Left lobe of liver (tissue), 2 donors: ENCODE measurements around the gene CCDC197. TPM values are rescaled to one million over a fixed set of nuclear protein-coding genes. Genes with fewer than 3 reads are reported as not detected.
A peak's percentile ranks its signal among the peaks of the same experiment; 100 is the strongest.

Source experiments
- ATAC-seq: fragments of 200-7000 bp; cut with Tn5 transposase; one replicate; pipeline ENCODE4 v1.9.1; 2020; ENCODE audit warnings: mild to moderate bottlenecking, moderate library complexity
- DNase-seq: peaks from one replicate; pipeline ENCODE4 v3.0.0-alpha.2; 2020; ENCODE audit warnings: low spot score
- total RNA-seq: library from RNA; stranded (reverse); gene quantifications from one replicate; pipeline ENCODE4 v1.2.1, GENCODE V29; 2021
- donor health status: DM: no; HTN: no; CAD: no; lungs with moderate emphysema.
- donor health status: DM: no; HTN: yes; CAD: no.

The CCDC197 gene
- total RNA-seq, 1 donor from 2014 or later, result not detected

DNA sequence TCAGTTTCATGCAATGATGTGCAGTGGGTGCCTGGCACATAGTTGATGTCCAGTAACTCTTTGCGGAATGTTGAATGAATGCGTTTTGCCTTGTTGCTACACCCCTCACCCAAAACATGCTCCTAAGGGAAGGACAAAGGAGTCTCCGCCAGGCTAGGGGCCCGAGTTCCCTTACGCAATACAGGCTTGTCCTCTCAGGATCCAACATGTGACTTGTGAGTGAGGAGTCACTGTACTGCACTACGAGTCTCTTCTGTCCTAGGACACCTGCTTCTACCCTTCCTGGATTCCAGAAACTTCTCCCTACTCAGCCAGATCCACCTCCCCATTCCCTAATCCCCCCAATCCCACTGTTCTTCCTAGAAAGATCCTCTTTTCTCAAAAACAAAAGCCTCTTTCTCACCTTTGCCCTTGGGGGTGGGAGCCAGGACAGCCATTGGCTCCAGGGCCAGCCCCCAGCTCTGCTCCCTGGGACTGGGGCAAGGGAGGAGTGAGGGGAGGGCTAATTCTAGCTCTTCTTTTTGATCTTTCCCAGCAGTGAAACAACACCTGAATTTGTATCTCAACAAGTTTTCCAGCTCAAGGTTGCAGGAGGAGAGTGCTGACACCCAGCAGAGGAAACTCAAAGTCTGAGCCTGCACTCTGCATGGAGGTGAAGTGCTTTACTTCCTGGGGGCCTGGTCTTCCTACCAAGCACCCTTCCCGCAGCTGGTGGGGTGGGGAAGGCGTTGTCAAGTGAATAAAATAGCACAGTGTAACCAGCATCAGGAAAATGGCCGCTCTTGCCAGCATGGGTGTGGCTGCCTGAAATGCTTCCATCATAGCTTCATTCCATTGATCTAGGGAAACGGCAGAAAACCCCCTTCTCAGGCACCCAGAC, 25.7 kb downstream of the CCDC197 start:
- DNase-seq, result no peak
- no peak for ATAC-seq

DNA sequence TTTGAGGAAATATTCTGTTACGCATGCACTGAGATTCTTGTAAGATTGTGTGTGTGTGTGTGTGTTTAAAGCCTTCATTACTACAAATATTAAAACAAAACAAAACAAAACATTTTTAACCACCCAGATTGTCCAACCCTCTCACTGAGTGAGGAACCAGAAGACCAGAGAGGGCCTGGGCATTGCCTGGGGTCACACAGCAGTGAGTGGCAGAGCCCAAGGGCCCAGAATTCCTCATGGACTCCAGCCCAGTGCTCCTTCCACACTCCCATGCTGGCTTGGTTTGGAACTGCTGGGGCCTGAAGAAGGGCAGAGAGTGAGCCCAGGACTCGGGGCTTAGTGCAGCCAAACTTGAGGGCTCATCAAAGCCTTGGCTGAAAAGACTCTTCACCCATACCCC, 27.4 kb downstream of the CCDC197 start:
- no peak for ATAC-seq
- DNase-seq, result no peak

DNA sequence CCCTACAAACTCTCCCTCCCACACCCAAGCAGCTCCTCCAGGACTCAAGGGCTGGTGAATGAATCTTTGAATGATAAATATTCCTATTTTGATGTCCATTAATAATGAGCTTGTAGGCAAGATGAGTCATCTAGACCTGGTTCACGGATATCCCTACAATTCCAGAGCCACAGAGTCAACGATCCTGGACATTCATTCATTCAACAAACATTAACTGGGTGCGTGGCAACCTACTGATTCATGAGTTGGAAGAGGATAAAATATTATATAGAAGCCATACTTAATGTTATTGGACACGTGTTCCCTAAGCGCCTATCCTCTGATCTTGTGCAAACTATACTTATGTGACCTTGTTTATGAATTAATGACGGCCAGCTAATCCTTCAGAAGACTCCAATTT, 28.6 kb downstream of the CCDC197 start:
- ATAC-seq, result no peak

GRCh38 chr14:94026173-94026888, 29.2 kb downstream of the CCDC197 start, which contains the start of gene OTUB2:
TSS of gene OTUB2 (plus strand) at chr14:94026340. CDS start at chr14:94026538, 198 bp downstream.
- peak; percentile 99 for DNase-seq

More for the DNA sequence above, 28.6 kb downstream of the CCDC197 start:
- DNase-seq, result no peak

GRCh38 chr14:94026889-94027469, 29.9 kb downstream of the CCDC197 start:
- ATAC-seq, result no peak
- no peak for DNase-seq

More at GRCh38 chr14:94026173-94026888, 29.2 kb downstream of the CCDC197 start, which contains the start of gene OTUB2:
- ATAC-seq, result peak; percentile 97

- peak; percentile 72 for DNase-seq
Measured at GRCh38 chr14:94027566-94028449, 30.7 kb downstream of the CCDC197 start.

GRCh38 chr14:94028450-94028826, 31.3 kb downstream of the CCDC197 start:
- no peak for ATAC-seq
- no peak for DNase-seq

More at GRCh38 chr14:94027566-94028449, 30.7 kb downstream of the CCDC197 start:
- ATAC-seq, result peak; percentile 67

DNA sequence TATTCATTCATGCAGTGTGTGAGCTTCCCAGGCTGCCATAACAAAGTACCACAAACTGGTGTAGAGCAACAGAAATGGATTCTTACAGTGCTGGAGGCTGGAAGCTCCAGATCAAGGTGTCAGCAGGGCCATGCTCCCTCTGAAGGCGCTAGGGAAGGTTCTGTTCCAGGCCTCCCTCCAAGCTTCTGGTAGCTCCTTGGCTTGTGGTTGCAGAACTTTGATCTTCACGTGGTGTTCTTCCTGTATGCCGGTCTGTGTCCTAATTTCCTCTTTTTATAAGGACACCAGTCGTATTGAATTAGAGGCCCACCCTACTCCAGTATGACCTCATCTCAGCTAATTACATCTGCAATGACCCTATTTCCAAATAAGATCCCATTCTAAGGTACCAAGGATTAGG, 32.2 kb downstream of the CCDC197 start:
- no peak for ATAC-seq
- no peak for DNase-seq

- DNase-seq (no peak), ATAC-seq (no peak)
Measured at GRCh38 chr14:94029671-94030203, 32.6 kb downstream of the CCDC197 start.

GRCh38 chr14:94030571-94030970, 33.5 kb downstream of the CCDC197 start:
- ATAC-seq (no peak), DNase-seq (no peak)

DNA sequence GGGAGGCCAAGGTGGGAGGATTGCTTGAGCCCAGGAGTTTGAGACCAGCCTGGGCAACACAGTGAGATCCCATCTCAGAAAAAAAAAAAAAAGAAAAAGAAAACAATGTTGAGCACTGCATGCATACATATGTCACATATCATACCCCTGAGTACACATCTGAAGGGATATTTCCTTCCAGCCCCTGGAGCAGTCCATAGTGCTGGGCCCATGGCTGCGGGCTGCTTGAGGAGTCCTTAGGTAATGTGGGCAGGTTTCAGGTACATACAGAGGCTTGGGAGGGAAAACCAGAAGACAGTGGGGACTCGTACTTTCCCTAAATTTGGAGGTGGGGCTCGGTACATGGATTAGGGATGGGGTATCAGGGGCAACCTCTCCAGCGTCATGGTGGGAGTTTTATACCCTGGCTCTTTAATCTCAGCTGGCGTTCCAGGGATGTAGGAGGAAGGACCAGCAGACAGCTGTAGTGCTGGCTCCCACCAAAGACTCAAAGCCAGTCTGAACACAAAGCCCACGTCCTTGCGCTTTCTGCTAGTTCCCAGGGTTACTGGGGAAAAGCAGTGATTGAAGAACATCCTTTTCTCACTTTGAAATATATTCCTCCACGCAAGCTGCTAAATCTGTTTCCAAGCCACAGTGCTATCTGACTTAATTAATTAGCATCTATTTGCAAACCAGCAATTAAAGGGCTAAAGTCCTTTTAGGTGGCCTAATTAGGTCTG, 34.2 kb downstream of the CCDC197 start:
- DNase-seq (no peak), ATAC-seq (no peak)

GRCh38 chr14:94031883-94032279, 34.8 kb downstream of the CCDC197 start:
- ATAC-seq, result no peak
- no peak for DNase-seq

GRCh38 chr14:94034886-94035285, 37.8 kb downstream of the CCDC197 start:
- DNase-seq, result no peak
- ATAC-seq, result no peak

DNA sequence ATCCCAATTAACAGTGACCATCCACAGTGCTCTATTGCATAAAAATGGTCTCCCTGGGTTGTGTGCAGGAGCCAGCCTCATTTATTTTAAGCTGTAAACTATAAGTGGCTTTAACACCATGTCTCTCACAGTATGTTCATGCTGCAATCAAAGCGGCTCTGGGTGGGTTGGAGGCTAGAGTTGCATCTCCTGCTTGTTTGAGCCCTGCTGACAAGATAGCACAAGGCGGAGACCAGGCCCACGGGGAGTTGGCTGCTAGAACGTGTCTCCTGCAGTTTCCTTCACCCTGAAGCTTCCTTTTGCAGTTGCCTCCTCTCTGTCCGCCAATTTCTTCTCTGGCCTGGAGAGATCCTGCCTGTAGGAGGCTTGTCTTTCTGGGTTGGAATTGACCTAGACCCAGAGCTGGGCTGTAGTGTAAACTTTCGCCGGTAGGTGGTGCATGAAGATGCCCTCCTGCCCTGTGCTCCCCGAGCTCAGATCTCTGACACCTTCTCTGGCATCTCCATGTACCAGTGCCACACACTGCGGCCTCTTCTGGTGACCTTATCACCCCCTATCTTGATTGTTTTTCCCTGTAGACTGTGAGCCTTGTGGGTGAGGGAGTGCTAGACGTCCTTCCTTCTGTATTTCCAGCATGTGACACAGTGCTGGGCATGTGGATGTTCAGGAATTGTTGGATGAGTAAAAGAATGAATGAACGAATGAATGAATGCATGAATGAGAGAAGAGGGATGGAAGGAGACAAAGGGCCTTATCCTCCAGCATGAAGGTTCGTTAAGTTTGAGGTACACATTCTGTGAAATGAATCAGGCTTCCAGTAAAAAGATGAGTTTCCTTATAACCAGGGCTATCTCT, 39.4 kb downstream of the CCDC197 start:
- peak; percentile 76 for DNase-seq
- ATAC-seq, result peak; percentile 98

- no peak for ATAC-seq
- DNase-seq, result no peak
Measured at GRCh38 chr14:94037954-94038353, 40.9 kb downstream of the CCDC197 start.

- DNase-seq (no peak), ATAC-seq (no peak)
Measured at GRCh38 chr14:94038510-94038909, 41.4 kb downstream of the CCDC197 start.

DNA sequence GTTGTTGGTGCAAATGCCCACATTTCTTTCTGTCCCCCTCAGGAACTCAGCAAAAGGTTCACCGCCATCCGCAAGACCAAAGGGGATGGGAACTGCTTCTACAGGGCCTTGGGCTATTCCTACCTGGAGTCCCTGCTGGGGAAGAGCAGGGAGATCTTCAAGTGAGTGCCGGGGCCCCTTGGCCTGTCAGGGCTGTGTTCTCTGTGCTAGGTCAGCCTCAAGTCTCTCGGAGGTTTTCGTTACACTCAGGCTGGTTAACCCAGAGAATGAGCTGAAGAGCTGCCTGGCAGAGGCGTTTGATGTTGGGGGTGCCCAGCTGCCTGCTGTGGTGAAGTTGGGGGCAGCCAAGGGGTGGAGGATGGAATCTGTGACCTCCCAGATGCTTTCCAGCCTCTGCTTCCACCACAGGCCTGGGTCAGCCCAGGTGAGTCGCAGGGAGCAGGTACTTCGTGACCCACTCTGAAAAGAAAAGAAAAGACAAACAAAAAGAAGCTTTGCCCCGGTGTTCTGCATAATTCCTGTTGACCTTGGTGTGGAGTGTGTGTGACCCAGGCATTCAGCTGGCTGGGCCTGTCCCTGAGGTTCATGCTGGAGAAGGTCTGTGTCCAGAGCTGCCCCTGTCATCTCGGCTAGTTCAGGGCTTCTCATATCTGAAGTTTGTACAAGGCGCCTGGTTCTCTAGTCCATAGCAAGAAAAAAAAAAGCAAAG, 42.0 kb downstream of the CCDC197 start:
- ATAC-seq (no peak), DNase-seq (no peak)

GRCh38 chr14:94040247-94040646, 43.1 kb downstream of the CCDC197 start:
- ATAC-seq, result no peak

More at GRCh38 chr14:94040247-94040646, 43.1 kb downstream of the CCDC197 start:
- DNase-seq, result no peak
